ENCODE data around the gene TTLL10. TPM values are rescaled to one million over a fixed set of nuclear protein-coding genes. Genes with fewer than 3 reads are reported as not detected.

The TTLL10 gene
- total RNA-seq, 1 donor from 2014 or later = not detected

- H3K4me1 ChIP-seq = peaks cover 48% of the 10 kb centered on the region
- DNase-seq (ENCODE audit: extremely low spot score in 2 of 2) = no peak
Measured at GRCh38 chr1:1210726-1211540, 37.3 kb downstream of the TTLL10 start.

GRCh38 chr1:1211541-1212441 lies 38.1 kb downstream of the TTLL10 start:
- peaks cover 39% of the 10 kb centered on the region for H3K4me1 ChIP-seq
- no peak for DNase-seq (ENCODE audit: extremely low spot score in 2 of 2)
- no peak overlapping the region for H3K27ac ChIP-seq
- H3K4me3 ChIP-seq = peak overlapping the region; percentile 8 to 32
- peaks cover 0 to 7% of the 10 kb centered on the region in 2 donors for H3K36me3 ChIP-seq
- no peaks in the 10 kb centered on the region for H3K9me3 ChIP-seq
- intact Hi-C loops (cut with DNase I) = no loop called here
- no peaks in the 10 kb centered on the region for H3K27me3 ChIP-seq
- TF ChIP-seq CTCF (IDR thresholded peaks at IDR 0.05) (no peak), POLR2A (IDR thresholded peaks at IDR 0.05) (no peak)

More at GRCh38 chr1:1210726-1211540, 37.3 kb downstream of the TTLL10 start:
- Histone ChIP-seq H3K9me3 (no peaks in the 10 kb centered on the region), H3K27ac (no peak overlapping the region), H3K4me3 (no peak overlapping the region), H3K36me3 (no peaks in the 10 kb centered on the region), H3K27me3 (no peaks in the 10 kb centered on the region)
- intact Hi-C loops (cut with DNase I) = no loop called here
- TF ChIP-seq POLR2A (IDR thresholded peaks at IDR 0.05) = no peak
- TF ChIP-seq CTCF (IDR thresholded peaks at IDR 0.05) = no peak
- no peak for TF ChIP-seq POLR2AphosphoS5 (IDR thresholded peaks at IDR 0.05; ENCODE audit: insufficient read depth in 1 of 2, low read depth in 1 of 2)

GRCh38 chr1:1212780-1213344 lies 39.2 kb downstream of the TTLL10 start:
- Histone ChIP-seq H3K27ac (no peak overlapping the region), H3K9me3 (no peaks in the 10 kb centered on the region), H3K27me3 (no peaks in the 10 kb centered on the region), H3K4me3 (peak overlapping the region; percentile 8 to 32), H3K36me3 (peaks cover 0 to 18% of the 10 kb centered on the region in 2 donors), H3K4me1 (peaks cover 29% of the 10 kb centered on the region)
- no peak for DNase-seq (ENCODE audit: extremely low spot score in 2 of 2)
- TF ChIP-seq POLR2AphosphoS5 (IDR thresholded peaks at IDR 0.05; ENCODE audit: insufficient read depth in 1 of 2, low read depth in 1 of 2) (no peak), CTCF (IDR thresholded peaks at IDR 0.05) (no peak), POLR2A (IDR thresholded peaks at IDR 0.05) (no peak)
- intact Hi-C loops (cut with DNase I) = no loop called here

- no peak for DNase-seq (ENCODE audit: extremely low spot score in 2 of 2)
- Histone ChIP-seq H3K27me3 (no peaks in the 10 kb centered on the region), H3K4me1 (peaks cover 21% of the 10 kb centered on the region), H3K4me3 (peak within 1 kb of the TSS; percentile 8 to 32), H3K36me3 (peaks cover 0 to 25% of the 10 kb centered on the region in 2 donors), H3K9me3 (no peaks in the 10 kb centered on the region), H3K27ac (no peak within 1 kb of the TSS)
- intact Hi-C loops (cut with DNase I) = no loop called here
- no peak for TF ChIP-seq POLR2AphosphoS5 (IDR thresholded peaks at IDR 0.05; ENCODE audit: insufficient read depth in 1 of 2, low read depth in 1 of 2)
- no peak for TF ChIP-seq POLR2A (IDR thresholded peaks at IDR 0.05)
- TF ChIP-seq CTCF (IDR thresholded peaks at IDR 0.05) = no peak
Measured at GRCh38 chr1:1213345-1214265, 39.9 kb downstream of the TTLL10 start, which contains the start of gene TNFRSF4. Gene TNFRSF4, minus strand, starts transcription at chr1:1214153. Its CDS starts 26 bp downstream, at chr1:1214127.

Data from vagina (tissue), 2 donors.